Effector memory CD8-positive, alpha-beta T cell (primary cell): ENCODE measurements around the gene LRFN3.
"Not testable (repeated sequence)": the region's sequence is repeated elsewhere in the genome, so short reads cannot be mapped to it uniquely, and the experiment has no call there.

Experiments used
- ATAC-seq: fragments of 150-1000 bp; cut with Tn5 transposase; replicated peaks from 2 replicates; pipeline ENCODE4 v1.10.0; 2021; ENCODE audit warnings: mild to moderate bottlenecking, moderate library complexity
- DNase-seq, 3 experiments: peaks; one replicate each; pipeline ENCODE4 v3.0.0; 2021
- H3K27ac Mint-ChIP-seq, 2 donors: one replicate each; pipeline ENCODE4 v1.8.0; 2022; ENCODE audit warnings: mild to moderate bottlenecking in 2 of 2, mixed read lengths in 2 of 2, moderate library complexity in 2 of 2
- H3K27me3 Mint-ChIP-seq, 2 donors: one replicate each; pipeline ENCODE4 v1.8.0; 2022; ENCODE audit warnings: mixed read lengths in 2 of 2
- H3K36me3 Mint-ChIP-seq: one replicate; pipeline ENCODE4 v1.8.0; 2022; ENCODE audit warnings: mild to moderate bottlenecking, moderate library complexity, mixed read lengths; ENCODE audit not compliant: insufficient read depth
- H3K4me1 Mint-ChIP-seq, 2 donors: one replicate each; pipeline ENCODE4 v1.8.0; 2022; ENCODE audit warnings: low read depth in 2 of 2, mixed read lengths in 2 of 2
- H3K4me3 Mint-ChIP-seq, 2 donors: one replicate each; pipeline ENCODE4 v1.8.0; 2022; ENCODE audit warnings: mild to moderate bottlenecking in 2 of 2, mixed read lengths in 2 of 2, moderate library complexity in 2 of 2
- H3K9me3 Mint-ChIP-seq, 2 donors: one replicate each; pipeline ENCODE4 v1.8.0; 2022; ENCODE audit warnings: mixed read lengths in 2 of 2

LRFN3 gene

GRCh38 chr19:35957411-35957810, 21.2 kb downstream of the LRFN3 start:
- H3K4me3 Mint-ChIP-seq, result peak overlapping the region in 1 of 2 donors; percentile 28
- not testable (repeated sequence) for H3K36me3 Mint-ChIP-seq, ATAC-seq, DNase-seq, H3K9me3 Mint-ChIP-seq, H3K27me3 Mint-ChIP-seq
- H3K27ac Mint-ChIP-seq, result peak overlapping the region in 1 of 2 donors; percentile 58
- peaks cover 35 to 42% of the 10 kb centered on the region in 2 donors for H3K4me1 Mint-ChIP-seq

- H3K36me3 Mint-ChIP-seq, result peaks cover 4% of the 10 kb centered on the region
- DNase-seq (no peak), ATAC-seq (no peak)
- H3K27me3 Mint-ChIP-seq, result no peaks in the 10 kb centered on the region
- peak overlapping the region; percentile 68 to 86 for H3K4me3 Mint-ChIP-seq
- no peak overlapping the region for H3K27ac Mint-ChIP-seq
- H3K9me3 Mint-ChIP-seq, result no peaks in the 10 kb centered on the region
- H3K4me1 Mint-ChIP-seq, result peaks cover 25 to 30% of the 10 kb centered on the region in 2 donors
Measured at GRCh38 chr19:35958660-35959039, 22.5 kb downstream of the LRFN3 start.

- Mint-ChIP-seq H3K27ac (no peak overlapping the region), H3K4me3 (peak overlapping the region; percentile 68 to 86), H3K4me1 (peaks cover 19 to 24% of the 10 kb centered on the region in 2 donors), H3K36me3 (peaks cover 4% of the 10 kb centered on the region), H3K9me3 (no peaks in the 10 kb centered on the region), H3K27me3 (no peaks in the 10 kb centered on the region)
- ATAC-seq (peak; percentile 99), DNase-seq (peak; percentile 75 to 79 (median 76))
Measured at GRCh38 chr19:35959040-35959967, 23.1 kb downstream of the LRFN3 start.

- Mint-ChIP-seq H3K4me3 (peak overlapping the region; percentile 68 to 86), H3K4me1 (peaks cover 18 to 22% of the 10 kb centered on the region in 2 donors), H3K27me3 (no peaks in the 10 kb centered on the region), H3K9me3 (no peaks in the 10 kb centered on the region), H3K27ac (no peak overlapping the region), H3K36me3 (peaks cover 4% of the 10 kb centered on the region)
- DNase-seq, result no peak
- no peak for ATAC-seq
Measured at GRCh38 chr19:35959968-35960320, 23.8 kb downstream of the LRFN3 start.

GRCh38 chr19:35960432-35960972, 24.3 kb downstream of the LRFN3 start:
- no peak overlapping the region for H3K27ac Mint-ChIP-seq
- peak overlapping the region; percentile 4 to 86 for H3K4me3 Mint-ChIP-seq
- H3K27me3 Mint-ChIP-seq, result no peaks in the 10 kb centered on the region
- ATAC-seq (no peak), DNase-seq (no peak)
- peaks cover 4% of the 10 kb centered on the region for H3K36me3 Mint-ChIP-seq
- H3K9me3 Mint-ChIP-seq, result no peaks in the 10 kb centered on the region
- peaks cover 14 to 18% of the 10 kb centered on the region in 2 donors for H3K4me1 Mint-ChIP-seq

- H3K27ac Mint-ChIP-seq, result no peak overlapping the region
Measured at GRCh38 chr19:35963514-35963913, 27.3 kb downstream of the LRFN3 start.

GRCh38 chr19:35966771-35967170, 30.6 kb downstream of the LRFN3 start:
- H3K36me3 Mint-ChIP-seq, result peaks cover 4% of the 10 kb centered on the region
- peak; percentile 91 for ATAC-seq
- H3K4me3 Mint-ChIP-seq, result peak overlapping the region; percentile 38 to 60
- DNase-seq, result peak in 1 of 3 experiments; percentile 18
- no peaks in the 10 kb centered on the region for H3K9me3 Mint-ChIP-seq
- no peak overlapping the region for H3K27ac Mint-ChIP-seq
- peaks cover 17 to 19% of the 10 kb centered on the region in 2 donors for H3K4me1 Mint-ChIP-seq
- H3K27me3 Mint-ChIP-seq, result no peaks in the 10 kb centered on the region

More at GRCh38 chr19:35963514-35963913, 27.3 kb downstream of the LRFN3 start:
- Mint-ChIP-seq H3K36me3 (peaks cover 4% of the 10 kb centered on the region), H3K4me1 (peaks cover 18 to 21% of the 10 kb centered on the region in 2 donors), H3K4me3 (no peak overlapping the region), H3K9me3 (no peaks in the 10 kb centered on the region), H3K27me3 (no peaks in the 10 kb centered on the region)
- ATAC-seq (no peak), DNase-seq (peak; percentile 24 to 34 (median 32))

GRCh38 chr19:35973487-35973886, 37.3 kb downstream of the LRFN3 start:
- H3K27ac Mint-ChIP-seq, result no peak overlapping the region
- H3K4me1 Mint-ChIP-seq, result peaks cover 7 to 10% of the 10 kb centered on the region in 2 donors
- ATAC-seq, result no peak
- DNase-seq, result no peak
- H3K4me3 Mint-ChIP-seq, result no peak overlapping the region
- peaks cover 4% of the 10 kb centered on the region for H3K36me3 Mint-ChIP-seq
- H3K27me3 Mint-ChIP-seq, result peaks cover 0 to 21% of the 10 kb centered on the region in 2 donors
- no peaks in the 10 kb centered on the region for H3K9me3 Mint-ChIP-seq

GRCh38 chr19:35975608-35976214, 39.5 kb downstream of the LRFN3 start:
- no peak overlapping the region for H3K4me3 Mint-ChIP-seq
- no peak for ATAC-seq
- peaks cover 4% of the 10 kb centered on the region for H3K36me3 Mint-ChIP-seq
- peaks cover under 1 to 32% of the 10 kb centered on the region in 2 donors for H3K27me3 Mint-ChIP-seq
- H3K9me3 Mint-ChIP-seq, result no peaks in the 10 kb centered on the region
- DNase-seq, result no peak
- no peak overlapping the region for H3K27ac Mint-ChIP-seq
- peaks cover 0 to 3% of the 10 kb centered on the region in 2 donors for H3K4me1 Mint-ChIP-seq

GRCh38 chr19:35977446-35978222, 41.5 kb downstream of the LRFN3 start:
- Mint-ChIP-seq H3K27ac (no peak overlapping the region), H3K4me3 (no peak overlapping the region), H3K27me3 (peaks cover 10 to 49% of the 10 kb centered on the region in 2 donors), H3K9me3 (no peaks in the 10 kb centered on the region), H3K4me1 (peaks cover 0 to 3% of the 10 kb centered on the region in 2 donors), H3K36me3 (peaks cover 4% of the 10 kb centered on the region)
- DNase-seq, result peak in 1 of 3 experiments; percentile 11
- peak; percentile 49 for ATAC-seq

- Mint-ChIP-seq H3K9me3 (no peaks in the 10 kb centered on the region), H3K27ac (no peak overlapping the region), H3K27me3 (peaks cover 11 to 55% of the 10 kb centered on the region in 2 donors), H3K36me3 (peaks cover 4% of the 10 kb centered on the region), H3K4me3 (no peak overlapping the region), H3K4me1 (peaks cover 0 to 3% of the 10 kb centered on the region in 2 donors)
- DNase-seq (no peak), ATAC-seq (no peak)
Measured at GRCh38 chr19:35978271-35978670, 42.1 kb downstream of the LRFN3 start.

GRCh38 chr19:35978832-35979365, 42.7 kb downstream of the LRFN3 start:
- Mint-ChIP-seq H3K27me3 (peaks cover 17 to 62% of the 10 kb centered on the region in 2 donors), H3K4me1 (peaks cover 0 to 3% of the 10 kb centered on the region in 2 donors), H3K36me3 (peaks cover 4% of the 10 kb centered on the region)

GRCh38 chr19:35980997-35981396, 44.8 kb downstream of the LRFN3 start:
- H3K4me3 Mint-ChIP-seq, H3K27ac Mint-ChIP-seq, H3K36me3 Mint-ChIP-seq, H3K4me1 Mint-ChIP-seq, ATAC-seq, DNase-seq, H3K9me3 Mint-ChIP-seq: not testable (repeated sequence)
- peaks cover 38 to 73% of the 10 kb centered on the region in 2 donors for H3K27me3 Mint-ChIP-seq

More at GRCh38 chr19:35978832-35979365, 42.7 kb downstream of the LRFN3 start:
- no peak for DNase-seq
- Mint-ChIP-seq H3K4me3 (no peak overlapping the region), H3K9me3 (no peaks in the 10 kb centered on the region), H3K27ac (no peak overlapping the region)
- no peak for ATAC-seq
